Measurements from ENCODE around the gene RUFY1.

- TF ChIP-seq POLR2A (IDR thresholded peaks at IDR 0.05; ENCODE audit: low read depth, low read length) (no peak), TAF1 (IDR thresholded peaks at IDR 0.05; ENCODE audit: borderline replicate concordance, low read depth, low read length) (no peak), POLR2AphosphoS5 (IDR thresholded peaks at IDR 0.05; ENCODE audit: low read depth, low read length) (no peak)
Observed at GRCh38 chr5:179509845-179510244, 40.5 kb upstream of the RUFY1 start.

Measured in GM12892 (cell line).